IMR-90 (cell line): Measurements from ENCODE around the gene PIEZO2. TPM values are rescaled to one million over a fixed set of nuclear protein-coding genes. Genes with fewer than 3 reads are reported as not detected.

Experiments used
- ATAC-seq: fragments of 200-7000 bp; cut with Tn5 transposase; 2 replicates; pipeline ENCODE4 v1.9.1; 2020; ENCODE audit warnings: low read depth, mild to moderate bottlenecking, moderate library complexity
- BruUV-seq: library from RNA; stranded (reverse); fragments of 400-500 nt; replicated peaks from 2 replicates; lab custom pipeline; 2021; lab: Mats Ljungman, UMichigan
- CTCF ChIA-PET: fragments of 300-600 bp; formaldehyde crosslinking; extraction: SDS; loops from one replicate; lab custom pipeline; 2021; ENCODE audit warnings: antibody characterized with exemption; lab: Yijun Ruan, JAX
- POLR2A ChIA-PET: fragments of 300-600 bp; sonication (Branson Sonifier 250); formaldehyde crosslinking; loops from one replicate; lab custom pipeline; 2022; ENCODE audit warnings: antibody characterized with exemption; ENCODE audit not compliant: unreplicated experiment; lab: Charles Lee
- DNase-seq: peaks from one replicate; pipeline ENCODE4 v3.0.0; 2013
- H2AFZ ChIP-seq: replicated peaks from 2 replicates; pipeline ENCODE3; 2013; ENCODE audit warnings: low read length, mild to moderate bottlenecking; ENCODE audit not compliant: poor library complexity
- H2AK5ac ChIP-seq: 2 replicates; pipeline ENCODE4 v1.6.1; 2013; ENCODE audit warnings: low read depth, low read length, inconsistent platforms
- H2AK9ac ChIP-seq: replicated peaks from 2 replicates; pipeline ENCODE3; 2013; ENCODE audit warnings: mild to moderate bottlenecking, low read depth, low read length, moderate library complexity; ENCODE audit not compliant: poor library complexity
- H2BK120ac ChIP-seq: 2 replicates; pipeline ENCODE4 v1.6.1; 2013; ENCODE audit warnings: low read depth, low read length, inconsistent platforms
- H2BK15ac ChIP-seq: 3 replicates; pipeline ENCODE4 v1.6.1; 2013; ENCODE audit warnings: low read depth, low read length, inconsistent platforms
- H2BK20ac ChIP-seq: 2 replicates; pipeline ENCODE4 v1.6.1; 2013; ENCODE audit warnings: low read depth, mild to moderate bottlenecking, inconsistent platforms, low read length, moderate library complexity
- H2BK5ac ChIP-seq: 2 replicates; pipeline ENCODE4 v1.6.1; 2013; ENCODE audit warnings: mild to moderate bottlenecking, low read depth, low read length, inconsistent platforms; ENCODE audit not compliant: poor library complexity, severe bottlenecking
- H3K14ac ChIP-seq: replicated peaks from 2 replicates; pipeline ENCODE4 v1.6.1; 2013; ENCODE audit warnings: low read depth, low read length, inconsistent platforms
- H3K18ac ChIP-seq: 2 replicates; pipeline ENCODE4 v1.6.1; 2013; ENCODE audit warnings: low read depth, low read length, control low read depth
- H3K23ac ChIP-seq: 2 replicates; pipeline ENCODE4 v1.6.1; 2013; ENCODE audit warnings: low read depth, low read length, inconsistent platforms
- H3K27ac ChIP-seq: 2 replicates; pipeline ENCODE4 v1.5.1; 2013; ENCODE audit warnings: mild to moderate bottlenecking, control low read depth, low read length; ENCODE audit not compliant: insufficient read depth
- H3K27me3 ChIP-seq: 2 replicates; pipeline ENCODE4 v1.6.1; 2013; ENCODE audit warnings: low read length; ENCODE audit not compliant: control insufficient read depth, insufficient read depth
- H3K36me3 ChIP-seq: 2 replicates; pipeline ENCODE4 v1.6.1; 2013; ENCODE audit warnings: low read length, mixed read lengths; ENCODE audit not compliant: control insufficient read depth, insufficient read depth
- H3K4ac ChIP-seq: 2 replicates; pipeline ENCODE4 v1.6.1; 2013; ENCODE audit warnings: low read depth, low read length, inconsistent platforms
- H3K4me1 ChIP-seq: 2 replicates; pipeline ENCODE4 v1.6.1; 2013; ENCODE audit warnings: low read length, mixed read lengths; ENCODE audit not compliant: control insufficient read depth, insufficient read depth
- H3K4me2 ChIP-seq: 2 replicates; pipeline ENCODE4 v1.6.1; 2013; ENCODE audit warnings: low read depth, mild to moderate bottlenecking, control low read depth, low read length, moderate library complexity
- H3K4me3 ChIP-seq: 2 replicates; pipeline ENCODE4 v1.5.1; 2013; ENCODE audit warnings: low read depth, mild to moderate bottlenecking, control low read depth, low read length, moderate library complexity; ENCODE audit not compliant: insufficient read depth
- H3K56ac ChIP-seq: 2 replicates; pipeline ENCODE4 v1.6.1; 2013; ENCODE audit warnings: low read length, inconsistent platforms; ENCODE audit not compliant: insufficient read depth; ENCODE audit errors: extremely low read depth
- H3K79me1 ChIP-seq, 2 experiments: 2 replicates each; pipeline ENCODE4 v1.6.1; 2013; ENCODE audit warnings: low read length in 2 of 2, inconsistent platforms in 1 of 2, low read depth in 1 of 2
- H3K9ac ChIP-seq: 2 replicates; pipeline ENCODE4 v1.6.1; 2013; ENCODE audit warnings: low read depth, low read length, control low read depth
- H3K9me1 ChIP-seq: 2 replicates; pipeline ENCODE4 v1.6.1; 2013; ENCODE audit warnings: low read length, inconsistent platforms; ENCODE audit not compliant: insufficient read depth
- H3K9me3 ChIP-seq: 2 replicates; pipeline ENCODE4 v1.6.1; 2013; ENCODE audit warnings: low read length; ENCODE audit not compliant: control insufficient read depth, insufficient read depth
- H4K20me1 ChIP-seq: 2 replicates; pipeline ENCODE4 v1.6.1; 2013; ENCODE audit warnings: low read length, inconsistent platforms; ENCODE audit not compliant: insufficient read depth
- H4K5ac ChIP-seq: 2 replicates; pipeline ENCODE4 v1.6.1; 2013; ENCODE audit warnings: mild to moderate bottlenecking, low read depth, low read length, control low read depth
- H4K8ac ChIP-seq, 2 experiments: 2 replicates each; pipeline ENCODE4 v1.6.1; 2013; ENCODE audit warnings: low read depth in 2 of 2, low read length in 2 of 2, control low read depth in 1 of 2, inconsistent platforms in 1 of 2
- H4K91ac ChIP-seq: 2 replicates; pipeline ENCODE4 v1.6.1; 2013; ENCODE audit warnings: low read depth, low read length, inconsistent platforms; ENCODE audit not compliant: insufficient read depth
- CEBPB ChIP-seq: IDR thresholded peaks from 2 replicates; pipeline ENCODE4 v1.6.1; 2012; ENCODE audit warnings: low read depth, low read length, improper control_type of control experiment
- CHD1 ChIP-seq: IDR thresholded peaks from 2 replicates; pipeline ENCODE4 v1.6.1; 2012; ENCODE audit warnings: low read depth, low read length, improper control_type of control experiment
- FOS ChIP-seq: fragments of 150-350 bp; IDR thresholded peaks from 2 replicates; pipeline ENCODE4 v1.6.1; 2016; ENCODE audit warnings: low read depth, low read length
- MAFK ChIP-seq: IDR thresholded peaks from 2 replicates; pipeline ENCODE4 v1.6.1; 2012; ENCODE audit warnings: low read depth, low read length, improper control_type of control experiment
- MAZ ChIP-seq: IDR thresholded peaks from 2 replicates; pipeline ENCODE4 v1.6.1; 2012; ENCODE audit warnings: low read depth, mild to moderate bottlenecking, low read length, improper control_type of control experiment, moderate library complexity, borderline replicate concordance
- NFE2L2 ChIP-seq: fragments of 150-350 bp; IDR thresholded peaks from 2 replicates; pipeline ENCODE4 v1.6.1; 2016; ENCODE audit warnings: low read depth, mild to moderate bottlenecking, low read length
- POLR2A ChIP-seq: IDR thresholded peaks from 2 replicates; pipeline ENCODE4 v1.6.1; 2012; ENCODE audit warnings: mild to moderate bottlenecking, low read depth, low read length
- USF2 ChIP-seq: fragments of 150-350 bp; IDR thresholded peaks from 2 replicates; pipeline ENCODE4 v1.6.1; 2017; ENCODE audit warnings: mild to moderate bottlenecking, antibody characterized with exemption, low read length, low read depth
- WGBS, 2 experiments: methylation state at CpG; one replicate each; pipeline versions ENCODE4 v1.1.5 to v1.1.7; 2013; ENCODE audit warnings: missing lambda C conversion rate in 2 of 2; ENCODE audit not compliant: insufficient read length in 1 of 2; ENCODE audit errors: extremely low coverage in 2 of 2; 5-methylcytosine and 5-hydroxymethylcytosine counted together
- dilution Hi-C: fragments of 300-500 bp; cut with HindIII; formaldehyde crosslinking; loops from one replicate; pipeline ENCODE4 v1.14.3; 2018; ENCODE audit warnings: low sequenced_read_pairs; ENCODE audit not compliant: unreplicated experiment
- in situ Hi-C: fragments of 300-500 bp; cut with MboI; formaldehyde crosslinking; loops from 3 replicates; pipeline ENCODE4 v1.14.3; 2019; ENCODE audit warnings: low sequenced_read_pairs, inconsistent platforms, mixed read lengths
- intact Hi-C: fragments of 100-400 bp; cut with micrococcal nuclease; formaldehyde crosslinking; loops from 2 replicates; pipeline ENCODE4 v1.10.0; 2022
- polyA plus RNA-seq, 3 experiments: library from polyadenylated mRNA; depleted of rRNA; stranded (reverse); fragments of >200 nt; gene quantifications; 2 replicates each; pipeline ENCODE4 v1.2.3, GENCODE V29; 2012; ENCODE audit warnings: low replicate concordance in 1 of 3
- total RNA-seq: library from RNA; depleted of rRNA; stranded (reverse); fragments of >200 nt; gene quantifications from 2 replicates; pipeline ENCODE4 v1.2.3, GENCODE V29; 2012

The PIEZO2 gene
- total and polyA plus RNA-seq, 2 of the 4 experiments (the other 2 are of a cell fraction): 2.4 to 4.1 TPM

- ATAC-seq: no peak
- Histone ChIP-seq H2BK15ac (no peak overlapping the region), H3K4me1 (no peaks in the 10 kb centered on the region), H3K56ac (no peak overlapping the region), H3K4ac (no peak overlapping the region), H4K91ac (no peak overlapping the region), H3K18ac (no peak overlapping the region), H2BK5ac (no peak overlapping the region), H3K9me3 (no peaks in the 10 kb centered on the region), H3K79me1 (no peaks in the 10 kb centered on the region), H3K4me2 (no peak overlapping the region), H4K5ac (no peak overlapping the region), H2AFZ (no peak overlapping the region), H4K20me1 (no peaks in the 10 kb centered on the region; the same call in 1 of the 2 replicates), H3K14ac (no peak overlapping the region), H3K36me3 (peaks cover 3% of the 10 kb centered on the region; the same call in 1 of the 2 replicates), H3K23ac (no peak overlapping the region), H3K4me3 (no peak overlapping the region), H2AK9ac (no peak overlapping the region), H4K8ac (no peak overlapping the region), H3K27ac (no peak overlapping the region), H2BK120ac (no peak overlapping the region), H2AK5ac (no peak overlapping the region), H3K9me1 (peaks cover under 1% of the 10 kb centered on the region; the same call in 1 of the 2 replicates), H3K27me3 (no peaks in the 10 kb centered on the region), H3K9ac (no peak overlapping the region), H2BK20ac (no peak overlapping the region)
- ChIA-PET POLR2A (no interaction called here), CTCF (no interaction called here)
- intact Hi-C loops (loop anchor here (10.0 kb wide), 1 partner anchor 771 kb away; no protein-coding TSS in a partner anchor), dilution Hi-C loops (no loop called here), in situ Hi-C loops (no loop called here)
- no TSS peak for BruUV-seq
- no CpG with 5 or more reads among the region's 5 CpGs for WGBS, 2 experiments
- TF ChIP-seq USF2 (no peak), POLR2A (no peak), MAFK (no peak), NFE2L2 (no peak), CHD1 (no peak), CEBPB (no peak), FOS (no peak), MAZ (no peak)
- DNase-seq: no peak
These were observed 365.4 kb downstream of the PIEZO2 start for GRCh38 chr18:10783941-10784340.
